Testis (tissue), 2 donors: Measurements from ENCODE around the gene KAT2B.

Source experiments
- CTCF ChIP-seq, 3 experiments: fragments of 450-650 bp in 2 of 3; fragments of 200-600 bp in 1 of 3; sonication (generic) in 1 of 3; IDR thresholded peaks; one replicate each; pipeline ENCODE4 v1.5.1; 2016 to 2019; ENCODE audit warnings: antibody characterized with exemption in 3 of 3, mild to moderate bottlenecking in 2 of 3, moderate library complexity in 1 of 3
- POLR2A ChIP-seq: fragments of 450-650 bp; IDR thresholded peaks from one replicate; pipeline ENCODE4 v1.6.1; 2017; ENCODE audit warnings: antibody characterized with exemption, mild to moderate bottlenecking, moderate library complexity

DNA sequence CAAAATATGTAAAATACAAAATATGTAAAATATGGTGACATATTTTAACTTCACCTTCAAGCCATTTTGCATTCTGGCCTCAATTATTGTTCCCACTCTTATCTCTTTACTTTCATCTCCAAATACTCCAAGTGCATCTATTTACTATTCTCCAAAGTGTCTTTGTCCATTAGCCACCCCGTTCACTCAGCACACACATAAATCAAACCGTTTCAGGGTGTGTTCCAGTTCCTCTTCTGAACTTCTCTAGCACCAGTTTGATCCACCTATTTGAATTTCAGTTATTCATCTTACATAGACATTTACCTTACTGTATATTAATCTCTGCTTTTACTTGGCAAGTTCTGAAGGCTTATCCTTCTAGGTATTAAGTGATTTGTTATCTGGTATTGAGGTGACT lies 100.6 kb downstream of the KAT2B start:
- TF ChIP-seq CTCF (IDR thresholded peaks at IDR 0.05) (no peak), POLR2A (no peak)
